ENCODE results near the gene SH2D6. TPM values are rescaled to one million over a fixed set of nuclear protein-coding genes. Genes with fewer than 3 reads are reported as not detected.

The SH2D6 gene
- polyA plus RNA-seq, 2 of the 4 experiments (the other 2 are of a cell fraction) = 1.4 to 1.8 TPM

DNA sequence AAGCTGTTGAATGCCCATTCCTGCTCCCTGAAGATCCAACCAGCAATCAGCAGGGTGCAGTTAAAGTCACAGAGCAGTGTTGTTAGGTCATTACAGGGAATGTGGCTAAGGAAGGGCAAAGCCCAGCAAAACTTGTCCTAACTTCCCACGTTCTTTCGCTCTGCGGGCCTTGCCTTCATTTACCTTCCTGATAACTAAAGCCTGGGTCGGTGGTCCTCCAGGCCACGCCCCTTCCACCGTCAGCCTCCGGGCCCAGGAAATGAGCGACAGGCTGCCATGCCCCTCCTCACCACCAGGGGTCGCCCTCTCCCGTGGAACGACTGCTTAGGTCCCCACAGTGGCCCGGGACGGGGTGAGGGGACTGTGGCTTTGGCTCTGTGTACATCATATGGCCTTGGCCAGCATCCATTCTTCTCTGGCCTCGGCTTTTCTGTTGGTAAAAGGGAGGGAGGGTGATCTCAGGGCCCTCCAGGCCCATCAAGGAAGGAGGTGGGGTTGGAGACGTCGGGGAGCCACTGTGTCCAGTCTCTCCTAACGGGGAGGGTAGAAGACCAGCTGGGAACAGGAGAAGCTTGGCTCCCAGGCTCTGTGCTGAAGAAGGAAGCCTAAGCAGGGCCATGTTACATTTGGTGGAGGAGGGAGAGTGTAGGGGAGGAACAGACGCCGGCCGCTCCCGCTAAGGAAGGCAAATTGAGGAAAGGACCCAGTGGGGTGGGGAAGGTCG, 2.2 kb downstream of the SH2D6 start (continued):
- TF ChIP-seq HOXA7 (CRISPR knock-in tag; IDR thresholded peaks at IDR 0.05) = 0 out of 2 replicates have a peak, but pooled peaks have one; percentile 42
- TF ChIP-seq EP300 (IDR thresholded peaks at IDR 0.05) = no peak
- TF ChIP-seq EHMT2 (IDR thresholded peaks at IDR 0.05; ENCODE audit: low read depth) = no peak
- TF ChIP-seq NFE2L2 (conservative IDR thresholded peaks at IDR 0.05; ENCODE audit: low read length) = no peak
- TF ChIP-seq SREBF2 (IDR thresholded peaks at IDR 0.05) = no peak
- TF ChIP-seq RARB (CRISPR knock-in tag; IDR thresholded peaks at IDR 0.05) = no peak
- no peak for TF ChIP-seq MAFK (IDR thresholded peaks at IDR 0.05; ENCODE audit: partially characterized antibody)
- TF ChIP-seq FOSL2 (IDR thresholded peaks at IDR 0.05) = no peak
- TF ChIP-seq FOSL2 (CRISPR knock-in tag; IDR thresholded peaks at IDR 0.05) = no peak
- no peak for TF ChIP-seq CEBPB (IDR thresholded peaks at IDR 0.05)
- TF ChIP-seq BHLHE40 (IDR thresholded peaks at IDR 0.05; ENCODE audit: low read depth, low read length) = 0 out of 2 replicates have a peak, but pooled peaks have one; percentile 24
- no peak for TF ChIP-seq PHF8 (IDR thresholded peaks at IDR 0.05; ENCODE audit: borderline replicate concordance, low read depth)
- no peak for TF ChIP-seq MAZ (IDR thresholded peaks at IDR 0.05; ENCODE audit: borderline replicate concordance, low read depth, low read length)
- TF ChIP-seq, protein P1, sequence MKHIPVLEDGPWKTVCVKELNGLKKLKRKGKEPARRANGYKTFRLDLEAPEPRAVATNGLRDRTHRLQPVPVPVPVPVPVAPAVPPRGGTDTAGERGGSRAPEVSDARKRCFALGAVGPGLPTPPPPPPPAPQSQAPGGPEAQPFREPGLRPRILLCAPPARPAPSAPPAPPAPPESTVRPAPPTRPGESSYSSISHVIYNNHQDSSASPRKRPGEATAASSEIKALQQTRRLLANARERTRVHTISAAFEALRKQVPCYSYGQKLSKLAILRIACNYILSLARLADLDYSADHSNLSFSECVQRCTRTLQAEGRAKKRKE (CRISPR knock-in tag; IDR thresholded peaks at IDR 0.05; ENCODE audit: low read depth) = no peak
- TF ChIP-seq FOSB (CRISPR knock-in tag; IDR thresholded peaks at IDR 0.05) = no peak
- peak; percentile 100 for TF ChIP-seq RAD21 (conservative IDR thresholded peaks at IDR 0.05 in 1 of 2, IDR thresholded peaks at IDR 0.05 in 1 of 2)
- 0 out of 2 replicates have a peak, but pooled peaks have one; percentile 44 for TF ChIP-seq NPAS2 (CRISPR knock-in tag; IDR thresholded peaks at IDR 0.05; ENCODE audit: borderline replicate concordance)
- TF ChIP-seq, protein P2, sequence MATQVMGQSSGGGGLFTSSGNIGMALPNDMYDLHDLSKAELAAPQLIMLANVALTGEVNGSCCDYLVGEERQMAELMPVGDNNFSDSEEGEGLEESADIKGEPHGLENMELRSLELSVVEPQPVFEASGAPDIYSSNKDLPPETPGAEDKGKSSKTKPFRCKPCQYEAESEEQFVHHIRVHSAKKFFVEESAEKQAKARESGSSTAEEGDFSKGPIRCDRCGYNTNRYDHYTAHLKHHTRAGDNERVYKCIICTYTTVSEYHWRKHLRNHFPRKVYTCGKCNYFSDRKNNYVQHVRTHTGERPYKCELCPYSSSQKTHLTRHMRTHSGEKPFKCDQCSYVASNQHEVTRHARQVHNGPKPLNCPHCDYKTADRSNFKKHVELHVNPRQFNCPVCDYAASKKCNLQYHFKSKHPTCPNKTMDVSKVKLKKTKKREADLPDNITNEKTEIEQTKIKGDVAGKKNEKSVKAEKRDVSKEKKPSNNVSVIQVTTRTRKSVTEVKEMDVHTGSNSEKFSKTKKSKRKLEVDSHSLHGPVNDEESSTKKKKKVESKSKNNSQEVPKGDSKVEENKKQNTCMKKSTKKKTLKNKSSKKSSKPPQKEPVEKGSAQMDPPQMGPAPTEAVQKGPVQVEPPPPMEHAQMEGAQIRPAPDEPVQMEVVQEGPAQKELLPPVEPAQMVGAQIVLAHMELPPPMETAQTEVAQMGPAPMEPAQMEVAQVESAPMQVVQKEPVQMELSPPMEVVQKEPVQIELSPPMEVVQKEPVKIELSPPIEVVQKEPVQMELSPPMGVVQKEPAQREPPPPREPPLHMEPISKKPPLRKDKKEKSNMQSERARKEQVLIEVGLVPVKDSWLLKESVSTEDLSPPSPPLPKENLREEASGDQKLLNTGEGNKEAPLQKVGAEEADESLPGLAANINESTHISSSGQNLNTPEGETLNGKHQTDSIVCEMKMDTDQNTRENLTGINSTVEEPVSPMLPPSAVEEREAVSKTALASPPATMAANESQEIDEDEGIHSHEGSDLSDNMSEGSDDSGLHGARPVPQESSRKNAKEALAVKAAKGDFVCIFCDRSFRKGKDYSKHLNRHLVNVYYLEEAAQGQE (IDR thresholded peaks at IDR 0.05) = no peak
- TF ChIP-seq, protein P3, sequence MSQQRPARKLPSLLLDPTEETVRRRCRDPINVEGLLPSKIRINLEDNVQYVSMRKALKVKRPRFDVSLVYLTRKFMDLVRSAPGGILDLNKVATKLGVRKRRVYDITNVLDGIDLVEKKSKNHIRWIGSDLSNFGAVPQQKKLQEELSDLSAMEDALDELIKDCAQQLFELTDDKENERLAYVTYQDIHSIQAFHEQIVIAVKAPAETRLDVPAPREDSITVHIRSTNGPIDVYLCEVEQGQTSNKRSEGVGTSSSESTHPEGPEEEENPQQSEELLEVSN (IDR thresholded peaks at IDR 0.05; ENCODE audit: borderline replicate concordance, low read depth) = no peak
- TF ChIP-seq, protein P4, sequence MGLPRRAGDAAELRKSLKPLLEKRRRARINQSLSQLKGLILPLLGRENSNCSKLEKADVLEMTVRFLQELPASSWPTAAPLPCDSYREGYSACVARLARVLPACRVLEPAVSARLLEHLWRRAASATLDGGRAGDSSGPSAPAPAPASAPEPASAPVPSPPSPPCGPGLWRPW (IDR thresholded peaks at IDR 0.05) = no peak
- TF ChIP-seq, protein P5, sequence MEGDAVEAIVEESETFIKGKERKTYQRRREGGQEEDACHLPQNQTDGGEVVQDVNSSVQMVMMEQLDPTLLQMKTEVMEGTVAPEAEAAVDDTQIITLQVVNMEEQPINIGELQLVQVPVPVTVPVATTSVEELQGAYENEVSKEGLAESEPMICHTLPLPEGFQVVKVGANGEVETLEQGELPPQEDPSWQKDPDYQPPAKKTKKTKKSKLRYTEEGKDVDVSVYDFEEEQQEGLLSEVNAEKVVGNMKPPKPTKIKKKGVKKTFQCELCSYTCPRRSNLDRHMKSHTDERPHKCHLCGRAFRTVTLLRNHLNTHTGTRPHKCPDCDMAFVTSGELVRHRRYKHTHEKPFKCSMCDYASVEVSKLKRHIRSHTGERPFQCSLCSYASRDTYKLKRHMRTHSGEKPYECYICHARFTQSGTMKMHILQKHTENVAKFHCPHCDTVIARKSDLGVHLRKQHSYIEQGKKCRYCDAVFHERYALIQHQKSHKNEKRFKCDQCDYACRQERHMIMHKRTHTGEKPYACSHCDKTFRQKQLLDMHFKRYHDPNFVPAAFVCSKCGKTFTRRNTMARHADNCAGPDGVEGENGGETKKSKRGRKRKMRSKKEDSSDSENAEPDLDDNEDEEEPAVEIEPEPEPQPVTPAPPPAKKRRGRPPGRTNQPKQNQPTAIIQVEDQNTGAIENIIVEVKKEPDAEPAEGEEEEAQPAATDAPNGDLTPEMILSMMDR (IDR thresholded peaks at IDR 0.05) = peak; percentile 99
- no peak for TF ChIP-seq RCOR1 (IDR thresholded peaks at IDR 0.05; ENCODE audit: low read depth, low read length)
- no peak for TF ChIP-seq POLR2AphosphoS2 (conservative IDR thresholded peaks at IDR 0.05; ENCODE audit: low read length)
- TF ChIP-seq CHD4 (IDR thresholded peaks at IDR 0.05; ENCODE audit: borderline replicate concordance) = no peak; the same call in 1 of the 2 replicates
- TF ChIP-seq SMC3 (IDR thresholded peaks at IDR 0.05) = peak; percentile 100
- TF ChIP-seq, protein P6, sequence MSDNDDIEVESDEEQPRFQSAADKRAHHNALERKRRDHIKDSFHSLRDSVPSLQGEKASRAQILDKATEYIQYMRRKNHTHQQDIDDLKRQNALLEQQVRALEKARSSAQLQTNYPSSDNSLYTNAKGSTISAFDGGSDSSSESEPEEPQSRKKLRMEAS (IDR thresholded peaks at IDR 0.05) = no peak
- TF ChIP-seq JUNB (IDR thresholded peaks at IDR 0.05) = no peak
- TF ChIP-seq ESRRA (IDR thresholded peaks at IDR 0.05; ENCODE audit: borderline replicate concordance, low read length) = no peak
- no peak for TF ChIP-seq TP53 (CRISPR knock-in tag; IDR thresholded peaks at IDR 0.05)
- TF ChIP-seq, protein P7, sequence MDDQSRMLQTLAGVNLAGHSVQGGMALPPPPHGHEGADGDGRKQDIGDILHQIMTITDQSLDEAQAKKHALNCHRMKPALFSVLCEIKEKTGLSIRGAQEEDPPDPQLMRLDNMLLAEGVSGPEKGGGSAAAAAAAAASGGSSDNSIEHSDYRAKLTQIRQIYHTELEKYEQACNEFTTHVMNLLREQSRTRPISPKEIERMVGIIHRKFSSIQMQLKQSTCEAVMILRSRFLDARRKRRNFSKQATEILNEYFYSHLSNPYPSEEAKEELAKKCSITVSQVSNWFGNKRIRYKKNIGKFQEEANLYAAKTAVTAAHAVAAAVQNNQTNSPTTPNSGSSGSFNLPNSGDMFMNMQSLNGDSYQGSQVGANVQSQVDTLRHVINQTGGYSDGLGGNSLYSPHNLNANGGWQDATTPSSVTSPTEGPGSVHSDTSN (IDR thresholded peaks at IDR 0.05) = no peak
- peak; percentile 46; the same call in 1 of the 2 replicates for TF ChIP-seq RFX5 (IDR thresholded peaks at IDR 0.05)
- peak; percentile 8; the same call in 1 of the 2 replicates for TF ChIP-seq TFCP2L1 (CRISPR knock-in tag; IDR thresholded peaks at IDR 0.05)
- no peak for TF ChIP-seq RNF2 (IDR thresholded peaks at IDR 0.05; ENCODE audit: borderline replicate concordance, low read depth)
